HCT116 (cell line): Measurements from ENCODE around the gene KIRREL3.

Experiments used
- EGR1 ChIP-seq: IDR thresholded peaks from 2 replicates; pipeline ENCODE4 v1.6.1; 2012; ENCODE audit warnings: low read depth
- ELF1 ChIP-seq: IDR thresholded peaks from 2 replicates; pipeline ENCODE4 v1.6.1; 2012; ENCODE audit warnings: low read depth, borderline replicate concordance
- EZH2 ChIP-seq: fragments of 200-600 bp; sonication (generic); IDR thresholded peaks from 2 replicates; pipeline ENCODE4 v1.6.1; 2017; ENCODE audit warnings: antibody characterized with exemption, mixed run types
- POLR2A ChIP-seq: IDR thresholded peaks from 2 replicates; pipeline ENCODE4 v1.7.0; 2011; ENCODE audit warnings: borderline replicate concordance; ENCODE audit not compliant: insufficient read depth, insufficient read length; ENCODE audit errors: extremely low read depth
- ZFX ChIP-seq: fragments of 450-650 bp; IDR thresholded peaks from 2 replicates; pipeline ENCODE4 v1.6.1; 2017
- ZNF274 ChIP-seq: fragments of 200-500 bp; sonication (Bioruptor generic); IDR thresholded peaks from 2 replicates; pipeline ENCODE4 v1.6.1; 2014; ENCODE audit warnings: mild to moderate bottlenecking, low read depth, low read length, inconsistent platforms
- TF ChIP-seq, protein P1 (sequence below), 3 experiments: fragments of 200-600 bp in 1 of 3; sonication (generic) in 1 of 3; IDR thresholded peaks in 2 of 3; conservative IDR thresholded peaks in 1 of 3; 2 replicates each; pipeline ENCODE4 v1.5.1; 2012 to 2017; ENCODE audit warnings: low read depth in 2 of 3, low read length in 2 of 3, antibody characterized with exemption in 1 of 3, borderline replicate concordance in 1 of 3, control low read depth in 1 of 3, mild to moderate bottlenecking in 1 of 3, mixed read lengths in 1 of 3, mixed run types in 1 of 3, moderate library complexity in 1 of 3; ENCODE audit not compliant: insufficient read depth in 1 of 3
- TF ChIP-seq, protein P2 (sequence below): IDR thresholded peaks from 2 replicates; pipeline ENCODE4 v1.6.1; 2012
- TF ChIP-seq, protein P3 (sequence below): IDR thresholded peaks from 2 replicates; pipeline ENCODE4 v1.6.1; 2012; ENCODE audit warnings: low read depth
- TF ChIP-seq, protein P4 (sequence below): IDR thresholded peaks from 2 replicates; pipeline ENCODE4 v1.6.1; 2012

DNA sequence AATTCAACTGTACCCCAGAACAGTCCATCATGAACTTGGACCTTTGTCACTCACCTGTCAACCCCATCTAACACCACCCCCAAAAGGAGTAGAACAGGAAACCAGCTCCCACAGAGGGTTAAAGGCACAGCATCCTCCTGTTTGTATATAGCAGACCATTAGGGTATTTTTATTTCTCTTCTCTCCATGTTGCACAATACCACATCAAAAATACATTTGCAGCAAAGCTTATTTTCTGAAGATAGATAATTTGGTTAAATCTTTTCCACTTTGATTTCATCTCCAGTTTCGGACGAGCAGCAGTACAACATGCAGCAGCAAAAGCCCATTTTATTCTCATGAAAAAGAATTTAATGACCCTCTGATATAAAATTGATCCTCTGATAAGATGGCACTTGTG lies 103.1 kb downstream of the KIRREL3 start:
- TF ChIP-seq POLR2A (no peak), EGR1 (no peak), ZNF274 (no peak), ELF1 (no peak), EZH2 (no peak), ZFX (no peak)
- TF ChIP-seq, protein P1, sequence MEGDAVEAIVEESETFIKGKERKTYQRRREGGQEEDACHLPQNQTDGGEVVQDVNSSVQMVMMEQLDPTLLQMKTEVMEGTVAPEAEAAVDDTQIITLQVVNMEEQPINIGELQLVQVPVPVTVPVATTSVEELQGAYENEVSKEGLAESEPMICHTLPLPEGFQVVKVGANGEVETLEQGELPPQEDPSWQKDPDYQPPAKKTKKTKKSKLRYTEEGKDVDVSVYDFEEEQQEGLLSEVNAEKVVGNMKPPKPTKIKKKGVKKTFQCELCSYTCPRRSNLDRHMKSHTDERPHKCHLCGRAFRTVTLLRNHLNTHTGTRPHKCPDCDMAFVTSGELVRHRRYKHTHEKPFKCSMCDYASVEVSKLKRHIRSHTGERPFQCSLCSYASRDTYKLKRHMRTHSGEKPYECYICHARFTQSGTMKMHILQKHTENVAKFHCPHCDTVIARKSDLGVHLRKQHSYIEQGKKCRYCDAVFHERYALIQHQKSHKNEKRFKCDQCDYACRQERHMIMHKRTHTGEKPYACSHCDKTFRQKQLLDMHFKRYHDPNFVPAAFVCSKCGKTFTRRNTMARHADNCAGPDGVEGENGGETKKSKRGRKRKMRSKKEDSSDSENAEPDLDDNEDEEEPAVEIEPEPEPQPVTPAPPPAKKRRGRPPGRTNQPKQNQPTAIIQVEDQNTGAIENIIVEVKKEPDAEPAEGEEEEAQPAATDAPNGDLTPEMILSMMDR (IDR thresholded peaks at IDR 0.05 in 2 of 3, conservative IDR thresholded peaks at IDR 0.05 in 1 of 3; ENCODE audit: borderline replicate concordance in 1 of 3, insufficient read depth in 1 of 3, low read depth in 2 of 3, low read length in 2 of 3): no peak
- TF ChIP-seq, protein P2, sequence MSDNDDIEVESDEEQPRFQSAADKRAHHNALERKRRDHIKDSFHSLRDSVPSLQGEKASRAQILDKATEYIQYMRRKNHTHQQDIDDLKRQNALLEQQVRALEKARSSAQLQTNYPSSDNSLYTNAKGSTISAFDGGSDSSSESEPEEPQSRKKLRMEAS: no peak
- TF ChIP-seq, protein P3, sequence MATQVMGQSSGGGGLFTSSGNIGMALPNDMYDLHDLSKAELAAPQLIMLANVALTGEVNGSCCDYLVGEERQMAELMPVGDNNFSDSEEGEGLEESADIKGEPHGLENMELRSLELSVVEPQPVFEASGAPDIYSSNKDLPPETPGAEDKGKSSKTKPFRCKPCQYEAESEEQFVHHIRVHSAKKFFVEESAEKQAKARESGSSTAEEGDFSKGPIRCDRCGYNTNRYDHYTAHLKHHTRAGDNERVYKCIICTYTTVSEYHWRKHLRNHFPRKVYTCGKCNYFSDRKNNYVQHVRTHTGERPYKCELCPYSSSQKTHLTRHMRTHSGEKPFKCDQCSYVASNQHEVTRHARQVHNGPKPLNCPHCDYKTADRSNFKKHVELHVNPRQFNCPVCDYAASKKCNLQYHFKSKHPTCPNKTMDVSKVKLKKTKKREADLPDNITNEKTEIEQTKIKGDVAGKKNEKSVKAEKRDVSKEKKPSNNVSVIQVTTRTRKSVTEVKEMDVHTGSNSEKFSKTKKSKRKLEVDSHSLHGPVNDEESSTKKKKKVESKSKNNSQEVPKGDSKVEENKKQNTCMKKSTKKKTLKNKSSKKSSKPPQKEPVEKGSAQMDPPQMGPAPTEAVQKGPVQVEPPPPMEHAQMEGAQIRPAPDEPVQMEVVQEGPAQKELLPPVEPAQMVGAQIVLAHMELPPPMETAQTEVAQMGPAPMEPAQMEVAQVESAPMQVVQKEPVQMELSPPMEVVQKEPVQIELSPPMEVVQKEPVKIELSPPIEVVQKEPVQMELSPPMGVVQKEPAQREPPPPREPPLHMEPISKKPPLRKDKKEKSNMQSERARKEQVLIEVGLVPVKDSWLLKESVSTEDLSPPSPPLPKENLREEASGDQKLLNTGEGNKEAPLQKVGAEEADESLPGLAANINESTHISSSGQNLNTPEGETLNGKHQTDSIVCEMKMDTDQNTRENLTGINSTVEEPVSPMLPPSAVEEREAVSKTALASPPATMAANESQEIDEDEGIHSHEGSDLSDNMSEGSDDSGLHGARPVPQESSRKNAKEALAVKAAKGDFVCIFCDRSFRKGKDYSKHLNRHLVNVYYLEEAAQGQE: no peak
- TF ChIP-seq, protein P4, sequence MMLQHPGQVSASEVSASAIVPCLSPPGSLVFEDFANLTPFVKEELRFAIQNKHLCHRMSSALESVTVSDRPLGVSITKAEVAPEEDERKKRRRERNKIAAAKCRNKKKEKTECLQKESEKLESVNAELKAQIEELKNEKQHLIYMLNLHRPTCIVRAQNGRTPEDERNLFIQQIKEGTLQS: no peak
